GM18519 (cell line): ENCODE data around the gene BTK.
"Not testable (repeated sequence)": the region's sequence is repeated elsewhere in the genome, so short reads cannot be mapped to it uniquely, and the experiment has no call there.

ENCODE experiments used
- ATAC-seq: cut with Tn5 transposase; IDR thresholded peaks from one replicate; pipeline ENCODE4 v1.9.1; 2021; ENCODE audit warnings: mild to moderate bottlenecking, moderate library complexity; ENCODE audit not compliant: unreplicated experiment, low FRiP score

BTK gene

DNA sequence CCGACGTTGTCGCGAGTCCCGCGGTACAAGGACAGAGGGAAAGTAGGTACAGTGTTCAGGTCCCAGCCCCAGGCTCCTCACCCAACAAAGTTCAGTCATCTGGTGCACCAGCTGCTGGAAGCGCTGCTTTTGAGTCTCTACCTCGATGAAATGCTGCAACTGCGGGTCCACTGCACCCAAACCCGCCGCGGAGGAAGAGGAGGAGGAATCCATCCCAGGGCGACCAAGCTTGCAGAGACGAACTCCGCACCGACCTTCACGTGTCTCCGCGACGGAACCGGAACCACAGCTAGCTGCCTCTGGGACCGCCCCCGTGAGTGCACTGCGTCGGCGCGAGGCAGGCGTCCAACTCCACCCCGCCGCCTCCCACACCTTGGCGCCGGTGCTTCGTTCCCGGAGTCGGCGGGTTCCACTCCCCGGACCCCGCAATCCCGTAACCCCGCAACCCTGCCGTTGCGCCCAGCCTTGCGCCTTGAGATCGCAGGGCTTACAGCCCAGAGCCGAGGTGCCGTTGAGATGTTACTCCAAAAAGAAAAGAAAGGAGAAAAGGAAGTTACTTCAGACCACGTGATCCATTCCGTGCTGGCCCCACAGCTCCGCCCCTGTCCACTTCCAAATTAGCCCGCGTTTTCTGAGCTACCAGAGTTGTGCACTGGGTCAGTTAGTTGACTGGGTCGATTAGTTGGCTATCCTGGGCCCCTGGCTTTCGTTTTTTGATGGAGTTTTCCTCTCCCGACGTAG is 37.4 kb downstream of the BTK start, which contains the start of gene TIMM8A:
TIMM8A (minus strand) TSS at position 291 of the 741 bp plus-strand sequence; CDS start at position 213, 78 bp downstream.
- peak; percentile 90 for ATAC-seq

GRCh38 chrX:101347859-101348451 is 38.0 kb downstream of the BTK start:
- no peak for ATAC-seq

DNA sequence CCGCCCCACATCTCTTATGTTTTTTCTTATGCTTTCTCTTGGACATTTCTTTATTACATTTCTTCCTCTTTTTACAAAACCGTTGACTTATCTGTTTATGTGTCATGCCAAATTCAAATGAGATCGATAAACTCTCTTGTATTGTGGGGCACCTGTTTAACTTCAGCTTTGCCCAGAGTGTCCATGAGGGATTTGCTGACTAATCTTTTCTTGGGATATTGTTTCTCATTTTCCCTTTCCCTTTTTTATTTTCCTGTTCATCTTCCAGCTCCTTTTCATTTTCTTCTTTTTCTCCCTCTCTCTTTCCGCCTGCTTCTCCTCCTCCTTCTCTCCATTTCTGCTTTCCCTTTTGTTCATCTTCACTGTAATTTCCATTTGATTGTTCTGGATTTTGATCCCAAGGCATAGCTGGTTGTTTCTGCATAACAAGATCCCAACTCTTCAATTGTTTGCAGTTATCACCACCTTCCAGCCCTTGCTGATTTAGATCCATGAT is 48.2 kb downstream of the BTK start:
- no peak for ATAC-seq

GRCh38 chrX:101334310-101334709 is 51.7 kb downstream of the BTK start:
- not testable (repeated sequence) for ATAC-seq

- ATAC-seq = not testable (repeated sequence)
Measured at GRCh38 chrX:101326600-101326999, 59.4 kb downstream of the BTK start.

GRCh38 chrX:101303790-101304189 is 82.2 kb downstream of the BTK start:
- no peak for ATAC-seq
